HepG2 (cell line): Measurements from ENCODE around the gene SCFD2.

Source experiments
- ADNP ChIP-seq: sonication (generic); formaldehyde crosslinking; IDR thresholded peaks from 2 replicates; pipeline ENCODE4 v1.4.0; 2020; ENCODE audit warnings: missing genetic modification reagents
- AHR ChIP-seq: IDR thresholded peaks from 2 replicates; pipeline ENCODE4 v1.6.1; 2018; ENCODE audit warnings: missing genetic modification reagents, missing compliant biosample characterization
- HDAC2 ChIP-seq: sonication (generic); formaldehyde crosslinking; IDR thresholded peaks from 2 replicates; pipeline ENCODE4 v1.4.0; 2020; ENCODE audit warnings: missing genetic modification reagents
- POLR2A ChIP-seq, 2 experiments: IDR thresholded peaks; 2 replicates each; pipeline ENCODE4 v1.6.1; 2011; ENCODE audit warnings: low read depth in 2 of 2, low read length in 2 of 2, mild to moderate bottlenecking in 1 of 2, moderate library complexity in 1 of 2; ENCODE audit not compliant: insufficient read depth in 1 of 2
- SMAD1 ChIP-seq: sonication (generic); formaldehyde crosslinking; IDR thresholded peaks from 2 replicates; pipeline ENCODE4 v1.4.0; 2020; ENCODE audit warnings: missing genetic modification reagents, low read depth, mild to moderate bottlenecking, borderline replicate concordance
- TF ChIP-seq, protein P1 (sequence below): sonication (generic); formaldehyde crosslinking; IDR thresholded peaks from 2 replicates; pipeline ENCODE4 v1.4.0; 2020; ENCODE audit warnings: missing genetic modification reagents

DNA sequence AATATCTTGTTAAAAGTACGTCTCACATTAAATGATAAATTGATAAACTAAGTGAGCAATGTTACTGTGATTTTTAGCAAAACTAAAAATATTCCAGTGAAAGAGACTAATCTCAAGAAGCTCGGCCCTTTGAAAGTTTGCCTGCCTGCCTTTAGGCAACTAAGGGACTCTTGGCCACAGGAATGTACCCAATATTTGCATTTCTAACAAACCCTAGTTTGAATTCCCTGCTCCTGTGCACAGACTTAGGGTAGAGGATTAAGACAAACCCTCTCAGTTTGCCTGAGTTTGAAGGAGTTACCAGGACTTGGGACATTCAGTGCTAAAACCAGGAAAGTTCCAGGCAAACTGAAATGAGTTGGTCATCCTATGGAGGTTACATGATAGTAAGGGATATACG, 157.1 kb downstream of the SCFD2 start:
- TF ChIP-seq ADNP (CRISPR knock-in tag) (no peak), SMAD1 (CRISPR knock-in tag) (no peak), AHR (no peak), HDAC2 (no peak), POLR2A (IDR thresholded peaks at IDR 0.05; ENCODE audit: insufficient read depth in 1 of 2, low read depth in 2 of 2, low read length in 2 of 2) (no peak)
- TF ChIP-seq, protein P1, sequence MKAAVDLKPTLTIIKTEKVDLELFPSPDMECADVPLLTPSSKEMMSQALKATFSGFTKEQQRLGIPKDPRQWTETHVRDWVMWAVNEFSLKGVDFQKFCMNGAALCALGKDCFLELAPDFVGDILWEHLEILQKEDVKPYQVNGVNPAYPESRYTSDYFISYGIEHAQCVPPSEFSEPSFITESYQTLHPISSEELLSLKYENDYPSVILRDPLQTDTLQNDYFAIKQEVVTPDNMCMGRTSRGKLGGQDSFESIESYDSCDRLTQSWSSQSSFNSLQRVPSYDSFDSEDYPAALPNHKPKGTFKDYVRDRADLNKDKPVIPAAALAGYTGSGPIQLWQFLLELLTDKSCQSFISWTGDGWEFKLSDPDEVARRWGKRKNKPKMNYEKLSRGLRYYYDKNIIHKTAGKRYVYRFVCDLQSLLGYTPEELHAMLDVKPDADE (CRISPR knock-in tag): no peak
